GM10248 (cell line): ENCODE measurements around the gene MAP3K8.
"Not testable (repeated sequence)": the region's sequence is repeated elsewhere in the genome, so short reads cannot be mapped to it uniquely, and the experiment has no call there.

Experiments used
- CTCF ChIA-PET: fragments of 300-600 bp; sonication (Branson Sonifier 250); formaldehyde crosslinking; extraction: SDS; loops from one replicate; lab custom pipeline; 2021; ENCODE audit warnings: antibody characterized with exemption; lab: Yijun Ruan, JAX
- POLR2A ChIA-PET: fragments of 350-650 bp; sonication (Branson Sonifier 250); formaldehyde crosslinking; extraction: SDS; loops from one replicate; lab custom pipeline; 2020; ENCODE audit warnings: antibody characterized with exemption; lab: Yijun Ruan, JAX
- DNase-seq: peaks from one replicate; pipeline ENCODE4 v3.0.0; 2012; ENCODE audit errors: extremely low spot score
- TF ChIP-seq, protein P1 (sequence below): IDR thresholded peaks from 2 replicates; pipeline ENCODE4 v1.5.1; 2012; ENCODE audit warnings: mild to moderate bottlenecking, low read depth; ENCODE audit errors: extremely low read depth, missing control alignments, control extremely low read depth

Gene MAP3K8

DNA sequence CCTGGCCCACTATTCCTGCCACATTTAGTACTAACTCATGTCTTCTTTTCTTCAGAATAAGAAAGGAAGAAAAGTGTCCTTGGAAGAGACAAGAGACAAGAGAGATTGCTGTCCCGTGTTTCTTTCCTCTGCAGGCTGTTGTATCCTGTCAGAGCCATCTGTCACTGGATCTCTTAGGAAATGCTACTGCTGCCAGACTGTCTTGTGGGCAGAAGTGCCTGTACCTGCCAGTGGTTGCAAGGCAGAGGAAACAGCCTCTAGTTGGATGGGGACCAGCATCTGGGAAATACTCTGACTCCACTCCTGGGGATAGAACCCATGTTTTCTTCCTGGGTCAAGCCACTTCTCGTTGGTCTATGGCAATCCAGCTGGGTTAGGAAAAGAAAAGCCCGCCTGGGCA is 16.7 kb upstream of the MAP3K8 start:
- ChIA-PET CTCF (interaction anchor here (1.1 to 1.5 kb wide), 3 partner anchors 19 to 119 kb away, joined by 3 read pairs; no protein-coding TSS in a partner anchor), POLR2A (interaction anchor here (0.5 kb wide), 1 partner anchor 16 kb away, joined by 3 read pairs; no protein-coding TSS in a partner anchor)
- TF ChIP-seq, protein P1, sequence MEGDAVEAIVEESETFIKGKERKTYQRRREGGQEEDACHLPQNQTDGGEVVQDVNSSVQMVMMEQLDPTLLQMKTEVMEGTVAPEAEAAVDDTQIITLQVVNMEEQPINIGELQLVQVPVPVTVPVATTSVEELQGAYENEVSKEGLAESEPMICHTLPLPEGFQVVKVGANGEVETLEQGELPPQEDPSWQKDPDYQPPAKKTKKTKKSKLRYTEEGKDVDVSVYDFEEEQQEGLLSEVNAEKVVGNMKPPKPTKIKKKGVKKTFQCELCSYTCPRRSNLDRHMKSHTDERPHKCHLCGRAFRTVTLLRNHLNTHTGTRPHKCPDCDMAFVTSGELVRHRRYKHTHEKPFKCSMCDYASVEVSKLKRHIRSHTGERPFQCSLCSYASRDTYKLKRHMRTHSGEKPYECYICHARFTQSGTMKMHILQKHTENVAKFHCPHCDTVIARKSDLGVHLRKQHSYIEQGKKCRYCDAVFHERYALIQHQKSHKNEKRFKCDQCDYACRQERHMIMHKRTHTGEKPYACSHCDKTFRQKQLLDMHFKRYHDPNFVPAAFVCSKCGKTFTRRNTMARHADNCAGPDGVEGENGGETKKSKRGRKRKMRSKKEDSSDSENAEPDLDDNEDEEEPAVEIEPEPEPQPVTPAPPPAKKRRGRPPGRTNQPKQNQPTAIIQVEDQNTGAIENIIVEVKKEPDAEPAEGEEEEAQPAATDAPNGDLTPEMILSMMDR = no peak
- DNase-seq = no peak

DNA sequence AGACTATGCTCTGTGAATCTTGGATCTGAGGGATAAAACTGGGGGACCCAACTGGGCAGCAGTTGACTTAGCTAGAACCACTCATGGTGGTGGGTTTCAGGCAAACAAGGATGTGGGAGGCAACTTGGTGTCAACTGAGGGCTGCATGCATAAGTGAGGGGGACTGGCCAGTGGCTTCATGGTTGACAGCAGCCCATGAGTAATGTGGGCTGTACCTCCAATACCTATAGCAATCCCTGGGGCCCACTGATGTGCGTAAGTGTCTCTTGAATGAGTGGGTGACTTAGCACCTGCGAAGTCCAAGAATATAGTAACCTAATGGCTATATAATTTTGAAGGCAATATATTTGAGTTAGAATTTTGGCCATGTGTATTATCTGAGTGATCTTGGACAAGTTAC is 13.7 kb upstream of the MAP3K8 start:
- ChIA-PET CTCF (interaction anchor here (0.7 to 1.9 kb wide), 7 partner anchors 12 to 167 kb away, joined by 3 to 6 read pairs (median 4); partner anchors contain the start of gene MAP3K8), POLR2A (no interaction called here)
- DNase-seq = peak; percentile 45
- TF ChIP-seq, protein P1 = no peak

DNA sequence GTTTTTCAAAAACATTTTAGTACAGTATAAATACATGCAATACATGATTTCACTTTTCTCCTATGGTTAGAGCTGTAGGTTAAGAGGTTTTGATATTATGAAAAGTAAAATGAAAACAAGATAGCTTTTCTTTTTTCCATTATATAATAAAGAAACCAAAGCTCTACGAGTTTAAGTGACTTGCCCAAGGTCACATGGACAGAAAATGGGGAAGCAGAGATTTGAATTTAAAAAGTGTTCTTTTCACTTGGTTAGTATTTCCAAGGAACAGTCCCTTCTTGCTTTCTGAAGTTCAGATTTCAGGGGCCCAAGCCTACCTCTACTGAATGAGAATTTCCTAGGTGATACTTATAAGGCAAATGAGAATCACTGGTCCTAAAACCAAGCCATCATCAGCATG is 13.2 kb upstream of the MAP3K8 start:
- TF ChIP-seq, protein P1 = no peak
- ChIA-PET POLR2A (no interaction called here), CTCF (interaction anchor here (0.9 to 1.9 kb wide), 7 partner anchors 12 to 166 kb away, joined by 3 to 6 read pairs (median 4); partner anchors contain the start of gene MAP3K8)
- DNase-seq = no peak

DNA sequence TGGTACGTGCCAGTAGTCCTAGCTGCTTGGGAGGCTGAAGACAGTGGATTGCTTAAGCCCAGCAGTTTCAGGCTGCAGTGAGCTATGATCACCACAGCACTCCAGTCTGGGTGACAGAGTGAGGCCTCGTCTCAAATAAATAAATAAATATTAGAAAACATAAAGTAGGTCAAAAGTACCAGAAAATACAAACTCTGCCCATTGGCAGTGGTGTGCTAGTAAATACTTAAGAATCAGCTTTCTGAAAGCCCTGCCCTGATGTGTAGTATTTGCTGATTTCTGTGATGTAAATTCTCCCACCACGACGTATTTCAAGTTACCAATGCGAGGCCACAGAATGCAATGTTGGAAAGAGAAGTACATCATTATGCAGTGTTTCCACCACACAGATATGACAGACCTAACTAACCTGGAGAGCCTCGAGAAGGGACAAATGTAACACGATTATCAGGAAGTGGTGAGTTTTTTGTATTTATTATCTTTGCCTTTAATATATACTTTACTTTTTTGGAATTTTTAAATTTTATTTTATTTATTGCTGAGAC is 11.8 kb upstream of the MAP3K8 start:
- POLR2A ChIA-PET = interaction anchor here (0.6 to 1.2 kb wide), 2 partner anchors 11 to 93 kb away, joined by 3 to 6 read pairs; partner anchors contain the start of gene MAP3K8
- TF ChIP-seq, protein P1 = no peak
- CTCF ChIA-PET = interaction anchor here (0.8 to 1.7 kb wide), 4 partner anchors 8 to 169 kb away, joined by 3 to 6 read pairs (median 5); no protein-coding TSS in a partner anchor
- no peak for DNase-seq

DNA sequence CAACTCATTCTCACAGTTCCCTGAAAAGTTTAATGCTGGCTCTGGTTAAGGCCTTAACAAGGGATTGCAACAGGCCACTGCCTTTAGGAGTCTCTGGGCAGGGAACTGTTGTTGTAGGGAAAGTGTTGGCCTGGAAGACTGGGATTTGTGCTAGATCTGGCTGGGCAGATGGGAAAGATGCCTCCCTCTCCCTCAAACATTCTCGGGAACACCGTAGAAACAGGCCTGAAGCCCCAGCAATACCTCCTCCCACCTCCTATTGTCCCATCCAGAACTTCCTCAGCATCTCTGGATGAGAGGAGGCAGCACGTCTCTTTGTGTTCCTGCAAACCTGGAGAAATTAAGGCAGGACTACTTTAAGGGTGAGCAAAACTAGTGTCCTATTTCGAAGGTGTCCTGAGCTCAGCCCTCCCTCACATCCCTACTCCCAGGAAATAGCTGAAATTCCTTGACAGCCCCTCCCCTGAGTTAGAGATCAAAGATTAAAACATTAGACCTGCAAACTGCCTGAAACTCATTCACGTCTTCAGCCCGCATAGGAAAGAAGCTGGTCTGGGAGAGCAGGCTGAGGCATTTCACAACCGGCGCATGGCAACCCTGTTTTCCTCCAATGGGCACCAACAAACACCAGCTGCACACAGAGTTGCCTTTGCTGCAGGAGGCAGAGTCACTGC is 10.9 kb upstream of the MAP3K8 start:
- POLR2A ChIA-PET = interaction anchor here (0.6 to 0.8 kb wide), 2 partner anchors 10 to 14 kb away, joined by 4 read pairs; no protein-coding TSS in a partner anchor
- TF ChIP-seq, protein P1 = no peak
- CTCF ChIA-PET = interaction anchor here (0.8 to 1.7 kb wide), 5 partner anchors 9 to 168 kb away, joined by 3 to 6 read pairs (median 4); no protein-coding TSS in a partner anchor
- no peak for DNase-seq

DNA sequence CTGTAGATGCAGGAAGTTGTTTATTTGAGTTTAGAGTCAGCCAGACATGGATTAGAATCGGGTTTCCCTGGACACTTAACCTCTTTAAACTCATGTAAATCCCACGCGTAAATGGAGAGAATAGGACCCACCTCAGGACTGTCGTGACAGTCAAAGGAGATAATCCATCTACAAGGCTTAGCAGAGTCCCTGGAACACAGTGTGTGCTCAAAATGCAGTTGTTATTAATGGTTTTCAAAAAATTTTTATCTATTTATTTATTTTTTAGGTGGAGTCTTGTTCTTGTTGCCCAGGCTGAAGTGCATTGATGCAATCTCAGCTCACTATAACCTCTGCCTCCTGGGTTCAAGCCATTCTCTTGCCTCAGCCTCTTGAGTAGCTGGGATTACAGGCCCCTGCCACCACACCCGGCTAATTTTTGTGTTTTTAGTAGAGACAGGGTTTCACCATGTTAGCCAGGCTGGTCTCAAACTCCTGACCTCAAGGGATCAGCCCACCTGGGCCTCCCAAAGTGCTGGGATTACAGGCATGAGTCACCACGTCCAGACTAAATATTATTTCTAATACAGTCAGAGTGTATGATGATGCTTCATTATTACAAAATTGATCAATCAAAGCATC is 10.2 kb upstream of the MAP3K8 start:
- POLR2A ChIA-PET = interaction anchor here (0.6 to 0.8 kb wide), 2 partner anchors 10 to 13 kb away, joined by 4 read pairs; no protein-coding TSS in a partner anchor
- not testable (repeated sequence) for DNase-seq
- CTCF ChIA-PET = interaction anchor here (1.1 to 1.6 kb wide), 3 partner anchors 9 to 15 kb away, joined by 3 to 6 read pairs (median 4); no protein-coding TSS in a partner anchor
